ENCODE results near the gene NOXA1.

DNA sequence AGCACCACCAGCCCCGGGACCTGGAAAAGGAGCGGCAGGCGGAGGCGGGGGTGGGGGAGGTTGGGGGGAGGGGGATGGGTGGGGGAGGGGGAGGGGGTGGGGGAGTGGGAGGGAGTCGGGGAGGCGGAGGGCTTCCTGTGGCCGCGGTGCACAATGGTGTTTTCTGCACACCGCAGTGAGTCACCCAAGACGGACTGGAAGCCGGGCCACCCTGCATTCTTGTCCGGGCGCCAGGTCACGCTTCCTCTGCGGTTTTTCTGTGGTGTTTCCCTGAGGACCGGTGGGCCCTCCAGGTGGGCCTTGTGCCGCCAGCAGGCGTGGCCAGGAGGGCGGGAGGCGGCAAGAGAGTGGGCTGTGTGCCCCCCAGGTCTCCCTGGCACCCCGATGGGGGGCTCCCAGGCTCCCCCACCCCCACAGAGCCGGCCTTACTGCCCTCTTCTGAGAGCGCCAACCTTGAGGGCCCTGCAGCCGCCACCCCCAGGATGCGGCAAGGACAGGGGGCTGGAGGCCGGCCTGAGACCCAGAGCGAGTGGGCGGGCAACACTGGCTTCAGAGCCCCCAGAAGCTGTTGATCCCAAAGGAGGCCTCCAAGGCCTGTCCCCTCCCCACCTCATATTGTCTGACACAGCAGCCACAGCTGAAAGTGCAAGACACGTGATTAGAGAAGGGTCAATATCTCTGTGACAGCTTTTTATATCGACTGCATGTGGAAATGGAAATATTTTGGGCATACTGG lies 11.4 kb upstream of the NOXA1 start:
- TF ChIP-seq CTCF (IDR thresholded peaks at IDR 0.05): no peak
- TF ChIP-seq POLR2A (IDR thresholded peaks at IDR 0.05): no peak
- TF ChIP-seq POLR2AphosphoS5 (IDR thresholded peaks at IDR 0.05): no peak
- TF ChIP-seq EP300 (IDR thresholded peaks at IDR 0.05): no peak

Data from suprapubic skin (tissue), 4 donors.